NCI-H1930 (cell line): ENCODE results near the gene SBK2.
A peak's percentile ranks its signal among the peaks of the same experiment; 100 is the strongest.
"Not testable (repeated sequence)": the region's sequence is repeated elsewhere in the genome, so short reads cannot be mapped to it uniquely, and the experiment has no call there.

Experiments
- DNase-seq, 2 experiments: peaks; one replicate each; lab custom pipeline; 2025; lab: John Stamatoyannopoulos, UW

The SBK2 gene

DNA sequence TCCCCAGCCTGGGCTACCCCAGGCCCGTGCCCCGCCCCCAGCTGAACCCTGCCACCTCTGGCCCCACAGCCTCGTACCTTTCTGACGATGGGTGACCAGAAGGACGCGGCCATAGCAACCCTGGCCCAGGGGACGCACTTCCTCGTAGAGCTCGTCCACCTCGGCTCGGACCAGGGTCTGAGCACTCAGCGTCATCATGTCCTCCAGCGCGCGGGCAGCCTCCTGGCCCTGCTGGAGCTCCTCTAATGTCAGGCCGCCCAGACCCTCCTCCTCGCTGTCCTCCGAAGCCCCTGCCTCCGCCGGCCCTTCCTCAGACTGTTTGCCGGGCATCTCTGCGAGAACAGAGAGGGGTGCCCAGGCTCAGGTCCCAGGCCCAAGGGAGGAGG, 975 bp downstream of the SBK2 start:
- DNase-seq: no peak

DNA sequence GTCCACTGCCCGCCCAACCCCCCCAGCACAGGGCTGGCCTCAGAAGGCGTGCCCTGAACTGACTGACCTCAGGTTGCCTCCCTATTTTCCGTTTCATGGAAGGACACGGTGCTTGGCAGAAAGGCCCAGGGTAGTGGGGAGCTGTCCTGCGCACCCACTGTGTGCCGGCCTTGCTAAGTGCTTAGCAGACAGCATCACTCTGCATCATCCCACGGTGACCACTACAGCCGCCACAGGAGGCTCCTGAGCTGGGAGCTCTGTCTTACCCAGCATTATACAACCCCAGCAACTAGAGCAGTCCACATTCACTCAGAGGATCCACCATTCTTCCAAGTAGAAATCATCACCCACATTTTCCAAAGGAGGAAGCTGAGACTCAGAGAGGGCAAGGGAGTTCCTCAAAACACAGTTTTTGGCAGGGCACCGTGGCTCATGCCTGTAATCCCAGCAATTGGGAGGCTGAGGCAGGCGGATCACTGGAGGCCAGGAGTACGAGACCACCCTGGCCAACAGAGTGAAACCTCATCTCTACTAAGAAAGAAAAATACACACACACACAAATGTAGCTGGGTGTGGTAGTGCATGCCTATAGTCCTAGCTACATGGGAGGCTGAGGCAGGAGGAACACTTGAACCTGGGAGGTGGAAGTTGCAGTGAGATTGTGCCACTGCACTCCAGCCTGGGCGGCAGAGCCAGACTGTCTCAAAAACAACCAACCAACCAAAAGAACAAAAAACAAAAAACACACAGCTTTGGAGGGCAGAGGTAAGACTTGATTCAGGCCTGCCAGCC, 1.6 kb downstream of the SBK2 start:
- no peak for DNase-seq

DNA sequence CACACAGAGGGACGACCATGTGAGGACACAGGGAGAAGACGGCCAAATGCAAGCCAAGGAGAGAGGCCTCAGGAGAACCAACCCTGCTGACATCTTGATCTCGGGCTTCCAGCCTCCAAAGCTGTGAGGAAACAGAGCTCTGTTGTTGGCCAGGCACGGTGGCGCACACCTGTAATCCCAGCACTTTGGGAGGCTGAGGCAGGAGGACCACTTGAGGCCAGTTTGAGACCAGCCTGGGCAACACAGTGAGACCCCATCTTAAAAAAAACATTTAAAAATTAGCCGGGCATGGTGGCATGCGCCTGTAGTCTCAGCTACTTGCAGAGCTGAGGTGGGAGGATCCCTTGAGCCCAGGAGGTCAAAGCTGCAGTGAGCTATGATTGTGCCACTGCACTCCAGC, 2.7 kb downstream of the SBK2 start:
- DNase-seq: not testable (repeated sequence)

DNA sequence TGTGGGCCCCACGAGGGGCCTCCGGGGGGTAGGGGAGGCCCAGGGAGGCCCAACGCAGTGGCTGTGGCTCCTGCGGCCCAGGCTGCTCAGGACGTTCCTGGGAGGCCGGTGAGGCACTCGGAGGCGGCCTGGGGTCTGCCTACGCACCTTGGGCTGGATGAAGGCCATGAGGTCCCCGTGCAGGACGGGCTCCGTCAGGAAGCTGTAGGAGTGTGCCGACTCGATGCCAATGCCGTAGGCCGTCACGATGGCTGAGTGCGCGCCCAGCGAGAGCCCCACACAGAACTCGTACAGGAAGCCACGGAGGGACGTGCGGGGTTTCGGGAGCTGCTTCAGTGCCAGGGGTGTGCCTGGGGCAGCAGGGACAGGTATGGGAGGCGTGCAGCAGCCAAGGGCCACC, 5.9 kb downstream of the SBK2 start:
- DNase-seq: no peak

DNA sequence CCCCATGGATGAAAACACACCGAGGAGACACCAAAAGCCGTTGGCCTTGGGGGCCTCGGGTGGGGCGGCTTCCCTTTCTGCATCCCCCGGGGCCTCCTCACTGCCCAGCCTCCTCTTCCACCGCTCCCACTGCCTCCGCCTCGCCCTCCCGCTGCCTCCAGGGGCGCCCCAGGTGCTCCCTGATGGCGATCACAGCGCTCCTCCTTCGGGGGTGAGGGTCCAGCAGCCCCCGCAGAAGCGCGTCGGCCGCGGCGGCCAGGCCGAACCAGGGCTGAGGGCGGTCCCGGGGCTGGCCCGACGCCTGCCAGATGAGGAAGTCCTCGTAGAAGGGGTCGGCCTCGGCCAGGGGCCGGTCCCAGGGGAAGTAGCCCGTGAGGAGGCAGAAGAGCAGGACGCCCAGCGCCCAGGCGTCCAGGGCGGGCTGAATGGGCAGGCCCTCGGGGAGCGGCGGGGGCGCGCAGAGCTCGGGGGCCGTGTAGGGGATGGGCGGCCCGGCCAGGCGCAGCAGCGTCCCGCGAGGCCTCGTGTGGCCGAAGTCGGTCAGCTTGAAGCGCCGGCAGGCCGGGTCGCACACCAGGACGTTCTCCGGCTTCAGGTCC, 7.2 kb downstream of the SBK2 start:
- no peak for DNase-seq

DNA sequence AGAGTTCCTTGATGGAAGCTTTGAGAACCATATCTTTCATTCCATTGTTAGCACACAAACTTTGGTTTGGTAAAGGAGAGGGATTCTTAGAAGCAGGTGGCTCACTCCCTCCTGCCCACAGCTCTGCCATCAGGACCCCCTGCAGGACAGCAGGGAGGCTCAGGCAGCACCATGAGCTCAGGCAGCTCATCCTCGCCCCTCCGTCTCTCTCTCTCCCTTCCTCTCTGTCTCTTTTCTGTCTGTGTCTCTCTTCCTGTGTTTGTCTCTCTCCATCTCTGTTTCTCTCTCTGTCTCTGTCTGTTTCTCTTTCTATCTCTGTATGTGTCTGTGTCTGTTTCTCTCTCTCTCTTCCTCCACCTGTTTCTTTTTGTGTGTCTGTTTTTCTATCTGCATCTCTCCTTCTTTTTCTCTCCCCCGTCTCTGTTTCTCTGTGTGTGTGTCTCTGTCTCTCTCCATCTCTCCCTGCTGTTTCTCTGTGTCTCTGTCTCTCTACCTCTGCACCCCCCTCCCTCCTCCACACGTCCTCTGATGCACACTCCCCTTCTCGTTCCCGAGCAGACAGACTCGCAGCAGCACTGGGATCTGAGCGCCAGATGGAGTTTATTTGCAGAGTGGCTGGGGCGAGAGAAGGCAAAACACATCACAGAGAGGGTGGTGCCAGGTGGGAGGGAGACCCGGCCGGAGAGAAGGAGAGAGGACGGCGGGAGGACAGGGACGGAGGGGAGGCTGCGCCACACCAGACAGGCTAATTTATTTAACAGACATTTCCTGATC, 8.7 kb downstream of the SBK2 start:
- no peak for DNase-seq

DNA sequence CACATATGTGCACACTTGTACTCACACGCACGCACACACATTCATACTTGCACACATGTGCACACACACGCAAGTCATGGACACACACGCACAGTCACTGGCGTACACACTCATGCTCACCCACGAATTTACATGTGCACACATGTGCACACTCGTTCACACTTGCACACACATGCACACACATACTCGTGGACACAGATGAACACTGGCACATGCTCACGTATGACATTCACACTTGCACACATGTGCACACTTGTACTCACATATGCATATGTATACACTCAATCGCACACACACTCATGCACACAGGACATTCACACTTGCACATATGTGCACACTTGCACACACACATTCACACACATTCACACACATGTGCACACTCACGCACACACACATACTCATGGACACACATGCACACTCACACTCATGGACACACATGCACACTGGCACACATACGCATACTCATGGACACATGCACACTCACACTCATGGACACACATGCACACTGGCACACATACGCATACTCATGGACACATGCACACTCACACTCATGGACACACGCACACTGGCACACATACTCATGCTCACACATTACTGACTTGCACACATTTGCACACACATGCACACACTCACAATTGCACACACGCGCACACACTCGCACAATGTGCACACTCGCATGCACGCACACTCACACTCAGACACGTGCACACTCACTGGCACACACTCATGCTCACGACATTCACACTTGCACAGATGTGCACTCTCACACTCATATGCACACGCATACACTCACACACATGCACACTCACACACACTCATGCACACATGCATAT, 9.5 kb downstream of the SBK2 start:
- no peak for DNase-seq

DNA sequence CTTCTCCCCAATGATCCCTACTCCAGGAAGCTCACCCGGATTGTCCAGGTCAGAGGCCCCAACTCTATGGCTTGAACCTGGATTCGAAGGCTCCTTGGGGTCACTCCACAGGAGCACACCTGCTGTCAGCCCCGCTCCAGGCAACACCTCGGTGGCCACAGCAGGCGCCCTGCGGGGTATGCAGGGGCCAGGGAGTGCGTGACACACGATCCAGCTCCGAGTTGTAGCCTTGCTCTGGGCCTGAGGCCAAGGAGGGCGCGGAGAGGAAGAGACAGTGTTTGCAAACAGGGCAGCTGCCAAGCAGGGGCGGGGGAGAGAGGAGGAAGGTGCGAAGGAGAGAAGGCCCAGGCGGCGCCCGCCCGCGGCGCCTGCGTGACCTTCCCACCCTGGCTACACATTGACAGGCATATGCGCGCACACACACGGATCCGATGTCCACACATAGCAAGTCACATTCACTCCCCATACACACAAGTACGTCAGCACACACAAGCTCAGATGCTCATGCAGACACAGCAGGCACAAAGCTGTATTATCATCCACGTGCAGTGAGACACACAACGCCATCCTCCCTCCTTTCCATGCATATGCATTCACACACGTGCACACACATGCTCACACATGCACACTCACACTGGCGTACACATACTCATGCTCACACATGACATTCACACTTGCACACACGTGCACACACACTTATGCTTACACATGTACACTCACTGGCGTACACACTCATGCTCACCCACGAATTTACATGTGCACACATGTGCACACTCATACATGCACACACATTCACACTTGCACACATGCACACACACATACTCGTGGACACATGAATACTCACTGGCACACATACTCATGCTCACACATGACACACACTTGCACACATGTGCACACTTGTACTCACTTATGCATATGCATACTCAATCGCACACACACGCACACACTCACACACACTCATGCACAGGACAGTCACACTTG, 10.4 kb downstream of the SBK2 start:
- DNase-seq: no peak

DNA sequence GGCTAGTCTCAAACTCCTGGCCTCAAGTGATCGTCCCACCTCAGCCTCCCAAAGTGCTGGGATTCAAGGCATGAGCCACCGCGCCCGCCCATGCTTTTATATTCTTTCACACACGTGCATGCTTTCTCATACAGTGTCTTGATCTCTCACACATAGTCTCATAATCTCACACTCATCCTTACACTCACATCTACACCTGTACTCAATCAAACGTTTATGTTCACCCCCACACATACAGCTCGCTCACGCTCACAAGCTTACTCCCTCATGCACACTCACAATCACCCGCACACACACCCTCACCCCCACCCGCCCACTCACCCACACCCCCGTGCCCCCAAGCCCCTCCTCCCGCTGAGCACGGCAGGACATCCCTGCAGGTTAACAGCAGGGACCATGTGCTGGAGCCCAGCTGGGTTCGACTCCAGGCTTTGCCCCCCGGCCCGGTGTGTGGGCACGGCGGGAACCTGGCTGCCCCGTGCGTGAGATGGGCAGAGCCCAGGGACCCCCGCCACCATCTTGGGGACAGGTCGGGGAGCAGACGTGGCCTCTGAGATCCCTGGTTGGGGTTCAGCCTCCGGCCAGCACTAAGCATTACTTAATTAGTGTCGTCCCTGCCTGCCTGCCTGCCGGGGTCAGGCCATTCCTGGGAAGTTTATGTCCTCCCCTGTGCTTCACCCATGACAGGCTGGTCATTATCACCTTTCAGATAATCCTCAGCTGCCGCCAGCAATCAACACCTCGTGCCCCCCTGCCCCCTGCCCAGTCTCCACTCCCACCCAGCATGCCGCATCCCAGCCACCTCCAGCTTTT, 11.4 kb downstream of the SBK2 start:
- DNase-seq: no peak

DNA sequence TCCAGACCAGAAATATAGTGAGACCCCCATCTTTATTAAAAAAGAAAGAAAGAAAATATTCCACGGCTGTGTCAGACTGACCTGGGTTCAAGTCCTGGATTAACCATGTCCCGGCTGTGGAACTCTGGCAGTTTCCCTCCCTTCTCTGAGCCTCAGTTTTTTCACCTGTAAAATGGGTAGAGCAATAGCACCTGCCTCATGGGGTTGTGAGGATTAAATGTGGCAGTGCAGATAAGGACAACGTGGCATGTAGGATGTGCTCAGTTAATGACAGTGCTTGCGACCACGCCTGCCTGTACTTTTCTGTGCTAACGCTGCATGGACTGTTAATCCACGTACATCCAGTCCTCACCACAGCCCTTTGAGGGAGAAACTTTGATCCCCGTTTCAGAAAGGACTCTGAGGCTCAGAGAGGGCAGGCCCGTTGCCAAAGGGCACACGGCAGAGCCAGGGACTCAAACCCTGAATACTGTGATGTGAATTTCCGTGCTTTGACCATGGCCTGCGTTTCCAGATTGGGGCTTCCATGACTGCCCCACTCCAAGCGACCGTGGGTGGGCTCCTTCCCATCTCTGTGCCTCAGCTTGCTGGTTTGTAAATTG, 16.1 kb downstream of the SBK2 start:
- DNase-seq: no peak

DNA sequence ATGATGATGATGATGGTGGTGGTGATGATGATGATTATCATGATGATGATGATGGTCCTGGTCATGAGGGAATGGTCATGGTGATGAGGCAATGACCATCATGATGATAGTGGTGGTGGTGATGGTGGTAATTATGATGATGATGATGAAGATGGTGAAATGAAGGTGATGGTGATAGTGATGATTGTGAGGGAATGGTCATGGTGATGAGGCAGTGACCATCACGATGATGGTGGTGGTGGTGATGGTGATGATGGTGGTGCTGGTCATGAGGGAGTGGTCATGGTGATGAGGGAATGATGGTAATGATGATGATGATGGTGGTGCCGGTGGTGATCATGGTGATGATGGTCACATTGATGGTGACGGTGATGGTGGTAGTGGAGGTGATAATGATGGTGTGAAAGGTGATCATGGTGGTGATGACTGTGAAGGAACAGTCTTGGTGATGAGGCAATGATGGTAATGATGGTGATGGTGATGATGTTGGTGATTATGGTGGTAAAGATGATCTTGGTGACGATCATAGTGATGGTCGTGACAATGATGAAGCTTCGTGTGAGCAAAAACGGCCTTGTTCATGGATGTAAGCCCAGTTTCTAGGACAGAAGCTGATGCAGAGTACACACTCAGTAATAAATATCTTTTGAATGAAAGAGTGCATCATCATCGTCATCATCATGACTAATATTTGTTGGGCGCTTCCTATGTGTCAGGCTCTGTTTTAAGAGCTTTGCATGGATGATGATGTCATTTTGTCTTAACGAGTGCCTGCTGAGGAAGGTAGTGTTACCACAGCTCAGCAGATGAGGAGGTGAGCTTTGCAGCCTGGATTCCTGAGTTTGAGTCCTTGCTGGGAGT, 17.3 kb downstream of the SBK2 start:
- DNase-seq: no peak

DNA sequence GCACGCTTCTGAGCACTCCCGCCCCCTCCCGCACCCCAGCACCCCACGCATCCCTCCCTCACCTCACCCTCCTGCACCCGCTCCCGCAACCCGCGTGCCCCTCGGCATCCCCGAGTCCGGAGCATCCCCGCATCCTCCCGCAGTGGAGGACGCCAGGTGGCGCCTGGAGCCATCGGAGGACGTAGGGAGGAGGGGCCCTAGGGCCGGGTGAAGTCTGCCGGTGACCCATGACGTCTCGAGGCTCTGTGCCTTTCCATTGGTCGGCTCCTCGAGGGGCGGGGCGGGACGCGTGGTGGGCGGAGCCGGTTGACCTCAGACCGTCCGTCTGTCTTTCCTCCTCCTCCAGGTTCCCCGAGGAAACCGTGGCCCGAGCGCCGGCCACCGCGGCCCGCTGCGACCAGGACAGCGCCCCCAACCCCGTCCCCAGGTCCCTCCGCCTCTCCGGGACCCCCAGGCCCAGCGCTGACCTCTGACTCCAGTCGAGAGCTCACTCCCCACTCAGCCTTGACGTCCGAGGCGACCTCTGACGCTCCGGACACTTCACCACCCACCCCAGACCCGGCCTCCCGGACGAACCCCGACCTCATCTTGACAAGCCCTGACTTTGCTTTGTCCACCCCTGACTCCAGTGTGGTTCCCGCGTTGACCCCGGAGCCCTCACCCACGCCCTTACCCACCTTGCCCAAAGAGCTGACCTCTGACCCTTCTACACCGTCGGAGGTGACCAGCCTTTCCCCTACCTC, 19.9 kb downstream of the SBK2 start:
- DNase-seq: peak; percentile 92 to 93

DNA sequence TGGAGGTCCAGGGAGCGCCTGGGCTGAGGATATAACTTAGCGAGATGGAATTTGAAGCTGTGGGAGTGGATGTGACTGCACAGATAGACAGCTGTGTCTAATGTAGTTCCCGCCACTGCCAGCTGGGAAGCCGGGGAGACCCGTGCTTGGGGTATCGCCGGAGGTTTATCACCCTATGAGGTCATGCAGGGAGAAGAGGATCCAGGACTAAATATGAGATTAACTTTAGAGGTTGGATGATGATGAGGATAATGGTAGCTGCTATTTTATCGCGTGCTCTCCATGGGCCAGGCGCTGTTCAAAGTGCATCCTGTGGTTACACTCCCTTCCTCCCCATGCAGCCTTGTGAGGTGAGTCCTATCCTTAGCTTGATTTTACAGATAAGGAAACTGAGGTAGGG, 28.8 kb downstream of the SBK2 start:
- no peak for DNase-seq

DNA sequence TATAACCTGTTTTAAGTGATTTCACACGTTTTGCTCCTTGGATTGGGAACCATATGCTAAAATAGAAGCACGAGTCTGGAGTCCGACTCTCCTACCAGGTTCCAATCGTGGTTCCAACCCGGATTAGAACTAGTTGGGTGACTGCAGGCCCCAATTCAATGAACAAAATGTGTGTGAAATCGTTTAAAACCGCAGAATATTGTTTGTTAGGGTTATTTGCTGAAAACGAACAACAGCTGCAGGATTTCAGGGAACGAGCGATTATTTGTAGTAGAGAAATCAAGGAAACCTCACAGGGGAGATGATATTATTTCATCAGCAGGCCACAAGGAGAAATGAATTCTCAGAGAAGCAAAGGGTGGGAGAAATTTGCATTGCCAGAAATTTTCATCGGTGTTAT, 32.0 kb downstream of the SBK2 start:
- no peak for DNase-seq

DNA sequence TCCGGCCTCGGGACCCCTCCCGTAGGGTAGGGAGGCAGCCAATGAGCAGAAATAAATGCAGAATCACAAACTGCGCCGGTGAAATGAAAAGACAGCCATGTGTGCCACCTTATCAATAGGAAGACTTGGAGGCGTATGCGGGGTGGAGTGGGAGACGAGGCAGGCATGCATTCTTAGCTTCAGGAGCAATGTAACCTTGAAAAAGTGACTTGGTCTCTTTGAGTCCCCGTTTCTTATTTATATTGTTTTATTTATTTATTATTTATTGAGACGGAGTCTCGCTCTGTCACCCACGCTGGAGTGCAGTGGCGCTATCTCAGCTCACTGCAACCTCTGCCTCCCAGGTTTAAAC, 32.7 kb downstream of the SBK2 start:
- DNase-seq: no peak

DNA sequence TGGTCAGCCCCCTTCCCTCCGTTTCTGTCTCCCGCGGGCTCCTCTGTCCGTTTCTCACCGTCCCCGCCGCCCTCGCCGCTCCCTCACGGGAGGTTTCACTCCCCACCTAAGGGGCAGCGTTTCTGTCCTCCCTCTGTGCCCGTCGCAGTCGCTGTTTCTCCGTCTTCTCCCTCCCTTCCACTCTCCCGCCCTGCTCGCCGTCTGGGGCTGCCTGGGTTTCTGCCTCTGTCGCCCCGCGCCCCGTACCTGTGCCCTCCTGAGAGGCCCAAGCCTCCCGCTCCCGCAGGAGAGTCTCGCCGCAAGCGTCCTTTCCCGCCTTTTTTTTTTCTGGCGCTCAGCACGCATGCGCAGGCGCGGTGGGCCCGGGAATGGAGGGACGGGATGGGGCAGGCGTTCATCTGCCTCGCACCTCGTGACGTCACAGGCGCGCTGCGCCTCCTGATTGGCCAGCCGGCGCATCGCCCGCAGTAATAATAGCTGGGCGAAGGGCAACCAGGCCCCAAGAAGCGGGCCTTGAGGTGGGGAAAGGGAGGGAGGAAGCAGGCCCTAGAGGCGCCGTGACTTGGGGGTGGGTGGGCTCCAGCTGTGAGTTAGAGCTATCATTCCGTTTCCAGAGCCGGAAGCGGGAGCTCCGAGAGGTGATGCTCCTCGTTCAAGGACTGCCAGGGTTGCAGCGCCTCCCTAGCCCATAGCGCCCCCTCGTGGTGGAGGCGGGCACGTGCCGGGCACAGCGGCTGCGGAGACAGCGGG, 33.3 kb downstream of the SBK2 start:
- DNase-seq: peak; percentile 94 to 98

DNA sequence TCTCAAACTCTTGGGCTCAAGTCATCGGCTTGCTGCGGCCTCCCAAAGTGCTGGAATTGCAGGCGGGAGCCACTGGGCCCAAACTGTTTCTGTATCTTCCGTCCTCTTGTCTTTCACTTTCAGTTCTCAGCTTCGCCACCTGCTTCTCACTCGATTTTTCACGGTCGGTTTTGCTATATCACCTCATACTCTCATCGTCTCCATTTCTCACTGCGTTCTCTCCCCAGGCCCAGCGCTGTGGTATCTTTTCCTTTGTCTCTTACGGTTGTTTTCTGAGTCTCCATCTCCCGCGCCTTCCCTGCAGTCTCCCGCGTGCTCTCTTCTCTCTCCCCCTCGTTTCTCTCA, 33.8 kb downstream of the SBK2 start:
- no peak for DNase-seq
